ENCODE measurements around the gene ASIC4.
A peak's percentile ranks its signal among the peaks of the same experiment; 100 is the strongest.

DNA sequence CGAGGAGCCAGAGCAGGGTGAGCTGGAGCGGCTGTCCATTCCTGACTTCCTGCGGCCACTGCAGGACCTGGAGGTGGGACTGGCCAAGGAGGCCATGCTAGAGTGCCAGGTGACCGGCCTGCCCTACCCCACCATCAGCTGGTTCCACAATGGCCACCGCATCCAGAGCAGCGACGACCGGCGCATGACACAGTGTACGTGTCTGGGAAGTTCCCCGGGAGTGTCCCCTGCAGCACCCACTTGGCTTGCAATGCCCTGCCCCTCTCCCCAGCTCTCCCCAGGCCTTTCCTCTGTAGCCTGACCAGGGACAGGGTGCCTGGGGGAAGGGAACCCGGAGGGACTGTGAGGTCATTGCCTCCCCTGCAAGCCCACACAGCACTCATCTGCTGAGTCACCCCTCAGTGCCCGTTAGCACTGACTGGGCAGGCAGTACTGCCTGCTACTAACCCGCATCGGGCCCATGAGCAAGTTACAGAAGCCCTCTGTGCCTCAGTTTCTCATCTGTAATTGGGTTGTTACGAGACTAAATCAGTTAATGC, 45.0 kb upstream of the ASIC4 start:
- peak; percentile 13; the same call in 1 of the 2 replicates for TF ChIP-seq RAD21 (IDR thresholded peaks at IDR 0.05; ENCODE audit: low read length)
- TF ChIP-seq, protein P1, sequence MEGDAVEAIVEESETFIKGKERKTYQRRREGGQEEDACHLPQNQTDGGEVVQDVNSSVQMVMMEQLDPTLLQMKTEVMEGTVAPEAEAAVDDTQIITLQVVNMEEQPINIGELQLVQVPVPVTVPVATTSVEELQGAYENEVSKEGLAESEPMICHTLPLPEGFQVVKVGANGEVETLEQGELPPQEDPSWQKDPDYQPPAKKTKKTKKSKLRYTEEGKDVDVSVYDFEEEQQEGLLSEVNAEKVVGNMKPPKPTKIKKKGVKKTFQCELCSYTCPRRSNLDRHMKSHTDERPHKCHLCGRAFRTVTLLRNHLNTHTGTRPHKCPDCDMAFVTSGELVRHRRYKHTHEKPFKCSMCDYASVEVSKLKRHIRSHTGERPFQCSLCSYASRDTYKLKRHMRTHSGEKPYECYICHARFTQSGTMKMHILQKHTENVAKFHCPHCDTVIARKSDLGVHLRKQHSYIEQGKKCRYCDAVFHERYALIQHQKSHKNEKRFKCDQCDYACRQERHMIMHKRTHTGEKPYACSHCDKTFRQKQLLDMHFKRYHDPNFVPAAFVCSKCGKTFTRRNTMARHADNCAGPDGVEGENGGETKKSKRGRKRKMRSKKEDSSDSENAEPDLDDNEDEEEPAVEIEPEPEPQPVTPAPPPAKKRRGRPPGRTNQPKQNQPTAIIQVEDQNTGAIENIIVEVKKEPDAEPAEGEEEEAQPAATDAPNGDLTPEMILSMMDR (conservative IDR thresholded peaks at IDR 0.05; ENCODE audit: low read depth, low read length), result no peak
- TF ChIP-seq MXI1 (IDR thresholded peaks at IDR 0.05; ENCODE audit: borderline replicate concordance, low read depth, low read length), result no peak
- TF ChIP-seq, protein P2, sequence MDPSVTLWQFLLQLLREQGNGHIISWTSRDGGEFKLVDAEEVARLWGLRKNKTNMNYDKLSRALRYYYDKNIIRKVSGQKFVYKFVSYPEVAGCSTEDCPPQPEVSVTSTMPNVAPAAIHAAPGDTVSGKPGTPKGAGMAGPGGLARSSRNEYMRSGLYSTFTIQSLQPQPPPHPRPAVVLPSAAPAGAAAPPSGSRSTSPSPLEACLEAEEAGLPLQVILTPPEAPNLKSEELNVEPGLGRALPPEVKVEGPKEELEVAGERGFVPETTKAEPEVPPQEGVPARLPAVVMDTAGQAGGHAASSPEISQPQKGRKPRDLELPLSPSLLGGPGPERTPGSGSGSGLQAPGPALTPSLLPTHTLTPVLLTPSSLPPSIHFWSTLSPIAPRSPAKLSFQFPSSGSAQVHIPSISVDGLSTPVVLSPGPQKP (IDR thresholded peaks at IDR 0.05; ENCODE audit: borderline replicate concordance, low read depth, low read length), result no peak
